Panc1 (cell line): ENCODE results near the gene PCSK7. TPM values are rescaled to one million over a fixed set of nuclear protein-coding genes. Genes with fewer than 3 reads are reported as not detected.

Experiments
- ATAC-seq: fragments of 200-7000 bp; cut with Tn5 transposase; 2 replicates; pipeline ENCODE4 v1.9.1; 2020; ENCODE audit warnings: mild to moderate bottlenecking, moderate library complexity
- BruUV-seq: library from RNA; stranded (reverse); fragments of 400-500 nt; replicated peaks from 2 replicates; lab custom pipeline; 2021; lab: Mats Ljungman, UMichigan
- CTCF ChIA-PET: fragments of 300-600 bp; sonication (Branson Sonifier 250); formaldehyde crosslinking; loops from one replicate; lab custom pipeline; 2022; ENCODE audit warnings: antibody characterized with exemption; lab: Charles Lee
- POLR2A ChIA-PET: fragments of 300-600 bp; sonication (Branson Sonifier 250); formaldehyde crosslinking; loops from one replicate; lab custom pipeline; 2022; ENCODE audit warnings: antibody characterized with exemption; lab: Charles Lee
- DNase-seq: peaks from one replicate; pipeline ENCODE4 v3.0.0-alpha.2; 2010; ENCODE audit warnings: low read depth, low spot score
- H3K27ac ChIP-seq: 2 replicates; pipeline ENCODE4 v1.5.1; 2011; ENCODE audit warnings: mild to moderate bottlenecking, low read length, inconsistent platforms
- H3K27me3 ChIP-seq: fragments of 200-500 bp; sonication (Bioruptor generic); 2 replicates; pipeline ENCODE4 v1.6.0; 2014; ENCODE audit warnings: low read length, inconsistent platforms; ENCODE audit not compliant: control insufficient read depth, insufficient read depth
- H3K36me3 ChIP-seq: fragments of 200-500 bp; sonication (Bioruptor generic); 2 replicates; pipeline ENCODE4 v1.5.1; 2014; ENCODE audit warnings: inconsistent platforms, mild to moderate bottlenecking, low read length, moderate library complexity; ENCODE audit not compliant: control insufficient read depth, insufficient read depth
- H3K4me1 ChIP-seq: 2 replicates; pipeline ENCODE4 v1.5.1; 2011; ENCODE audit warnings: inconsistent platforms, mild to moderate bottlenecking, low read length, moderate library complexity; ENCODE audit not compliant: control insufficient read depth, insufficient read depth
- H3K4me3 ChIP-seq, 2 experiments: 2 replicates each; pipeline ENCODE4 v1.5.1; 2011 to 2012; ENCODE audit warnings: low read depth in 2 of 2, low read length in 2 of 2, mild to moderate bottlenecking in 2 of 2, inconsistent platforms in 1 of 2, moderate library complexity in 1 of 2
- H3K9me3 ChIP-seq: fragments of 200-500 bp; sonication (Bioruptor generic); 2 replicates; pipeline ENCODE4 v1.5.1; 2014; ENCODE audit warnings: low read depth, mild to moderate bottlenecking, inconsistent platforms, low read length, moderate library complexity; ENCODE audit not compliant: control insufficient read depth, insufficient read depth
- CTCF ChIP-seq: fragments of 450-650 bp; IDR thresholded peaks from 2 replicates; pipeline ENCODE4 v1.5.1; 2017; ENCODE audit warnings: mild to moderate bottlenecking
- POLR2AphosphoS5 ChIP-seq: IDR thresholded peaks from 2 replicates; pipeline ENCODE4 v1.6.1; 2012; ENCODE audit warnings: mild to moderate bottlenecking, low read depth, low read length, moderate library complexity
- REST ChIP-seq, 2 experiments: IDR thresholded peaks; 2 replicates each; pipeline ENCODE4 v1.6.1; 2011 to 2012; ENCODE audit warnings: low read depth in 2 of 2, control low read depth in 1 of 2, low read length in 1 of 2, mild to moderate bottlenecking in 1 of 2, moderate library complexity in 1 of 2; ENCODE audit not compliant: insufficient read depth in 1 of 2
- SIN3A ChIP-seq: IDR thresholded peaks from 2 replicates; pipeline ENCODE4 v1.6.1; 2012; ENCODE audit warnings: low read depth, mild to moderate bottlenecking, low read length, moderate library complexity, borderline replicate concordance; ENCODE audit not compliant: insufficient read depth
- TCF7L2 ChIP-seq: IDR thresholded peaks from 2 replicates; pipeline ENCODE4 v1.6.1; 2011; ENCODE audit warnings: mild to moderate bottlenecking, low read depth, low read length, inconsistent platforms
- in situ Hi-C: cut with HindIII; loops from 2 replicates; pipeline ENCODE4 v1.10.0; 2016; ENCODE audit warnings: low sequenced_read_pairs, low pct_unique_long_range_greater_than_20kb
- intact Hi-C: fragments of 100-400 bp; cut with micrococcal nuclease; formaldehyde crosslinking; loops from one replicate; pipeline ENCODE4 v1.10.0; 2022; ENCODE audit not compliant: unreplicated experiment
- total RNA-seq: library from RNA; stranded (reverse); gene quantifications from one replicate; pipeline ENCODE4 v1.2.1, GENCODE V29; 2021; ENCODE audit not compliant: unreplicated experiment

PCSK7 gene
- total RNA-seq, 1 experiment from 2014 or later: 60.6 TPM

DNA sequence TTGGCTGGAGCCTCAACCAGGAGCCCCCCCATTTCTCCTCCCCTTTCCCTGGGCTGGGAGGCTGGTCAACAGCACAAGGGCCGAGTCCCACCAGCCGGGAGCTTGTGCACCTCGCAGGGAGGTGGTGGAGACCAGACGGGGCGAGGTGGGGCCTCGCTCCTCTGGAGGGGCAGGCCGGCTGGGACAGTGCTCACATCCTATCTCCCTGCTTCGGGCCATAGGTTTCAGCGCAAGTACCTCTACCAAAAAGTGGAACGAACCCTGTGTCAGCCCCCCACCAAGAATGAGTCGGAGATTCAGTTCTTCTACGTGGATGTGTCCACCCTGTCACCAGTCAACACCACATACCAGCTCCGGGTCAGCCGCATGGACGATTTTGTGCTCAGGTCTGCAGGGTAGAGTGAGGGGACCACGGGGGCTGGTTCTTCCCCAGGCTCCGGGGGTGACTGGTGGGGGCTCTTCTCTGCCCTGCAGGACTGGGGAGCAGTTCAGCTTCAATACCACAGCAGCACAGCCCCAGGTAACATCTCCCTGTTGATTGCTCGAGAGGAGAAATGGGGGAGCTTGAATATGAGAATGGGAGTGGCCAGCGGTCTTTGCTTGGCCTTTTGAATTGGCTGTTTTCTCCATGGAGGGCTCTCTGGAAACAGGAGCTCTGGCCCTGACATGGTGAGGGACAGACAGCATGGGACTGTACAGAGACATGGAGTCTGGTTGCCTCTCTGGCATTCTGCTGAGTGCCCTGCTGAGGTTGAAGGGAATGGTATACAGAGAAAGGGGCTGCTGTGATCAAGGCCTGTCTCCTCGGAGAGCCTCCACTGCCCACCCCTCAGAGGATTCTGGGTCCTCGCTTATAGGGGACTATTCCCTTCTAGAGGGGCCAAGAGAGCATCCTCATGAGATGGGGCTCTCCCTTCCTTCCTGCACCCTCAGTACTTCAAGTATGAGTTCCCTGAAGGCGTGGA is 50.0 kb downstream of the PCSK7 start:
- H3K27ac ChIP-seq: no peak overlapping the region
- no peaks in the 10 kb centered on the region for H3K27me3 ChIP-seq
- DNase-seq (no peak), ATAC-seq (no peak)
- BruUV-seq: no TSS peak
- TF ChIP-seq REST (IDR thresholded peaks at IDR 0.05; ENCODE audit: insufficient read depth in 1 of 2, low read depth in 2 of 2, low read length in 1 of 2) (no peak), SIN3A (no peak), CTCF (no peak), TCF7L2 (no peak), POLR2AphosphoS5 (no peak)
- in situ Hi-C loops (no loop called here), intact Hi-C loops (no loop called here)
- ChIA-PET CTCF (interaction anchor here (0.7 to 1.4 kb wide), 2 partner anchors 44 to 50 kb away, joined by 3 to 6 read pairs; partner anchors contain the start of gene PCSK7), POLR2A (no interaction called here)
- no peak overlapping the region for H3K4me3 ChIP-seq
- H3K4me1 ChIP-seq: peaks cover 19% of the 10 kb centered on the region
- H3K36me3 ChIP-seq: no peaks in the 10 kb centered on the region
- no peaks in the 10 kb centered on the region for H3K9me3 ChIP-seq

GRCh38 chr11:117180661-117181585 is 51.0 kb downstream of the PCSK7 start:
- no peak overlapping the region for H3K4me3 ChIP-seq
- no peaks in the 10 kb centered on the region for H3K36me3 ChIP-seq
- H3K9me3 ChIP-seq: no peaks in the 10 kb centered on the region
- no TSS peak for BruUV-seq
- H3K4me1 ChIP-seq: peaks cover 20% of the 10 kb centered on the region
- no peaks in the 10 kb centered on the region for H3K27me3 ChIP-seq
- H3K27ac ChIP-seq: no peak overlapping the region
- ATAC-seq: no peak
- ChIA-PET POLR2A (no interaction called here), CTCF (interaction anchor here (0.7 to 1.5 kb wide), 6 partner anchors 19 to 438 kb away, joined by 3 to 10 read pairs (median 5); partner anchors contain the start of gene PCSK7)
- DNase-seq: peak; percentile 24
- TF ChIP-seq TCF7L2: no peak
- no peak; the same call in 1 of the 2 replicates for TF ChIP-seq CTCF
- TF ChIP-seq SIN3A: no peak
- TF ChIP-seq REST (IDR thresholded peaks at IDR 0.05; ENCODE audit: insufficient read depth in 1 of 2, low read depth in 2 of 2, low read length in 1 of 2): no peak
- TF ChIP-seq POLR2AphosphoS5: no peak
- intact Hi-C loops (no loop called here), in situ Hi-C loops (no loop called here)
